Dermis microvascular lymphatic vessel endothelial cell (primary cell): ENCODE measurements around the gene CLSTN2. TPM values are rescaled to one million over a fixed set of nuclear protein-coding genes. Genes with fewer than 3 reads are reported as not detected.

Experiments used
- DNase-seq, 2 donors: peaks; one replicate each; pipeline versions ENCODE4 v3.0.0 to v3.0.0-alpha.2; 2010; ENCODE audit warnings: low read depth in 2 of 2
- total RNA-seq: library from RNA; depleted of rRNA; stranded (reverse); fragments of >200 nt; gene quantifications from 2 replicates; pipeline ENCODE4 v1.2.1, GENCODE V29; 2014

Gene CLSTN2
- total RNA-seq, 1 donor from 2014 or later: under 0.01 TPM

DNA sequence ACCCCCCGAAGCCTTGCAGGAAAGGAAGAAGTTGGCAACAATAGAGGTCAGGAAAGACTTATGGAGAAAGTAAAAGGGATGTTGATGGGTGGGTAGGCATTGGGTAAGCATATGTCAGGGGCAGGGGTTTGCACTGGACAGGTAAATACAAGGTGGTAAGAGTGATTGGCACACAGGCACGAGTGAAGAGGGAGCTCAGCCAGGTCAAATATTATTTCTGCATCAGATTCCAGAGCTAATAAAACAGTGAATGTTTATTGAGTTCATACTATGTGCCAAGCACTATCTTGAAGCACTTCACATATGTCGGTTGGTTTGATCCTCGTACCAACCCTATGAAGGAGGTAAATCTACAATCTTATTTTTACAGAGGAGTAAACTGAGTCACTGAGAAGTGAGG, 6.6 kb downstream of the CLSTN2 start:
- no peak for DNase-seq

DNA sequence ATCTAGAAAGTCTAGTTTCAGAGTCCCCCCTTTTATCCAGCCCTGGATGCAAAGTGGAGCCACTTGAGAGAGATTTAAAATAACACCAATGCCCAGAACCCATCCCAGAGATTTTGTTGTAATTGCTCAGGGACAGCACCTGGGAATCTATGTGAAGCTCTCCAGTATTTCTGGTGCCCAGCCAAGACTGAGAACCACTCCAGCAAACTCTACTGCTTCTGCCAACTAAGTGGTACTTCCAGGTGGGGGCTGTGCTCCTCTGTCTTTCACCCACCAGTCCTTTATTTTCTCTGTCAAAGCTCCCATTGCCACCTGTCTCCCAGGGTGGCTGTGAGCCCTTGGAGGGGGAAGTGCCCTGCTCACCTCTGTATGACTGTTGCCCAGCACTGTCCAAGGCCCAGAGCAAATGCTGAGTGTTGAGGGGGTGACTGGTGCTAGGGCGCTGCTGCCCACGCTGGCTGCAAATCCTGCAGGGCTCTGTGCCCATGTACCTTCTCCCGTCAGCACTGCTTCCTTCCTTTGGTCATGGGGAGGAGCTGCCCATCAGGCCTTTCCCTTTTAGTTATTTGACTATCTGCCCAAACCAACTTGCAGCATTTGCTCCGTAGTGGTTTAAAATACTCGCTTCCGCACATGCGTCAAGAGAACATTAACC, 9.4 kb downstream of the CLSTN2 start:
- DNase-seq: no peak

- DNase-seq: no peak
Measured at GRCh38 chr3:139945386-139945785, 10.4 kb downstream of the CLSTN2 start.

GRCh38 chr3:139945942-139946341, 11.0 kb downstream of the CLSTN2 start:
- no peak for DNase-seq

DNA sequence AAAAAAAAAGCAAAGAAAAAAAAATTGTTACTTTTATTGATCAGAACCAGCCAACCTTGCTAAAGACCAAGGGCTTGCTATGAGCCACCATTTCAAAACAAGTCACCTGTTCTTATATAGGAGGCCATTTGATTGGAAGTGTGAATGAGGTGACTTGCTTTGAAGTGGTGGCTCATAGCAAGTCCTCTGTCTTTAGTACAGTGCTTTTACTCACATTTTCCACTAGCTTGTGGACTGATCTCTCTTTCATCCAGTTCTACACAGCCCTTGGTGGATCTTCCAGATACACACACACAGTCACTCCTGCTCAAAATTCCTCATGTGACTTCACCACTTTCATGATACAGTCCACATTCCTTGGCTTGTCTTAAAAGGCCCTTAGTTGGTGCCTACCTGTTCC, 13.5 kb downstream of the CLSTN2 start:
- no peak for DNase-seq

GRCh38 chr3:139948898-139949297, 13.9 kb downstream of the CLSTN2 start:
- no peak for DNase-seq

DNA sequence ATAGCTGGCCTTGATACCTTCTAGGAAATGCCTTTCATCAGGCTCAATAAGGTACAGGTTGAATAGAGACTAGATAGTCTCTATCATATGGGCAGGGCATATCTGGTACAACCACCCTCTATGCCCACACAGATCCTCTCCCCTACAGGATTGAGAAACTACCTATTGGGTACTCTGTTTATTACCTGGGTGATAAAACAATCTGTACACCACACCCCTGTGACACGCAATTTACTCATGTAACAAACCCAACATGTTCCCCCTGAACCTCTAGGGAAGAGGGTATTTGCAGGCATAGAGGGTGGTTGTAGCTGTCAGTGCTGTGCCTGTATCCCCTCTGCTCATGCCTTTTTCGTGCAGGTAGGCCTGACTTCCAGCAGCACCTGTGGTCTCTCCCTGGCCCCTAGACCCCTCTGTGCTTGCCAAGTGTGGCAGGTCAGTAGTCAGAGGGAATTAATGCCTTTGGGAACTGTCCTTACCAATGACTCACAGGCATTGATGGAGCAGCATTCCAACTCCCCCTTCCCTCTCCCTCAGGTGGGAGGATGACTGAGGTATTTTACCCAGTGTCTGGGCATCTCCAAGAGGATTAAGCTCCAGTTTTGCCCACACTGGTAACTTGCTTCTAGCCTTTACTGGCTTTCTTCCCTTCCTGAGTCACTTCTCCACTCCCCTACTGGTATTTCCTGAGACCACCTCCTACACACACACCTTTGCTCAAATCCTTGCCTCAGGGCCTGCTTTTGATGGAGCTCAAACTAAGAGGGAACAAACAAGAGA, 18.3 kb downstream of the CLSTN2 start:
- DNase-seq: no peak

DNA sequence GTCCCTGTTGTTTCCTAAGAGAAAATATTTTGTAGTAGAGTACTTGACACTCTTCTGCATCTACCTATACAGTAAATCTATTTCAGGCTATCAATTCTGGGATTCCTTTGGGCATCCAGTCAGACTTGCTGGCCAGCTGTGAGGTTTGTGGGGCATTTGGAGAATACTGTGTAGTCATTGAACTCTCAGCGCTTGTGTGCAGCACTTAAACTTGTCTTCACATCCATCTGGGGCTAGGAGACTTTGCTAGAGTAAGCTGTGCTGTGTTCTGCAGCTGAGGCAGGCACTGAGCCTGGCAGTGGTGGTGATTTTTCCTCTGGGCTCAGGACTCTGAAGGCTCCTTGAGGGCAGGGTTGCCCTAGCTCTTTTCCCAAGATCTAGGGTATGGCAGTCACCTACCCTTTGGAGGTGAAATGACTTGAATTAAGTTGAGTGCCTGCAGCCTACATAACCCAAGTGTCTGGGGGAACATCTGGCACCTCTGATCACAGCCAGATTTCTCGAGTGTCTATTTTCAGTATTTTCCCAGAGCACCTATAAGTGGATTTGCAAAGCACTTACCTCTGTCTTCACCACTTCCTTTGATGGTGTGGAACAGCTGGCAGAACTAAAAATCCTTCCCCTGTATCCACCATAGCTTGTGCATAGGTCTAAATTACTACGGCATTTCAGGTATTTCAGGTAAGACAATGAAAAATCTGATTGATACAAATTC, 19.3 kb downstream of the CLSTN2 start:
- DNase-seq: no peak

DNA sequence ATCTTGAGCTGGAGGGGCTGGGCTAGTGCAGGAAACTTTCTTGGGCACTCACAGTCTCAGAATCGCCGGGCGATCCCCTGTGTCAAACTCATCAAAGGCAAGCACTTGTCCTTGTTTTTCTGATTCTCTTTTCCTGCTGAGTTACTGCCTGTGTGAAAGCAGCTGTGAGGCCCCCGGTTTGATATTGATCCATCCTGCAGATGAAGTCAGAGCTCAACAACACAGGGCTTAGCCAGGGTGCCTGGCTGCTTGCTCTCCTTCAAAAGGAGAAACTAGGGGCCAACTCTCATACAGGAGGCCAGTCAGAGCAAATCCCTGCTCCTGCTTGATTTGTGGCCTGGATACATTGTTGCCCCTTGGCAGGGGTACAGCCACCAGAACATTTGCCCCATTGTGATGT, 22.9 kb downstream of the CLSTN2 start:
- no peak for DNase-seq

GRCh38 chr3:139969386-139969785, 34.4 kb downstream of the CLSTN2 start:
- DNase-seq: no peak

DNA sequence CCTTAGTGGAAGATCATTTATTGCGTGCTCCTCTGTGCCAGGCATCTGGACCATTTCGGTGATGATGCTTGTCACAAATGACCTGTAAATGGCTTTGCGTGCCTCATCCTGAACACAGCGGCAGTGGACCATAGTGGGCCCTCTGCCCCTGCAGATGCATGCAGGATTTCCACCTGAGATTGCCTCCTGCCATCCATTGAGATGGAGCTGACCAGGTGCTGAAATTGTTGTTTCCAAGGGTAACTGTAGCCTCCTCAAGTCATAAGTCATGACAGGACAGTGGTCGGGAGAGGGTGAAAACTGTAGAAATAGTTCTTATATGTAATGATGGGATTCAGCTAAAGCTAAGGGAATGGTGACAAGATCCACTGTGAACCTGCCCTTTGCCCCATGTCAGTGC, 35.5 kb downstream of the CLSTN2 start:
- no peak for DNase-seq

- no peak for DNase-seq
Measured at GRCh38 chr3:139974809-139975425, 39.9 kb downstream of the CLSTN2 start.

DNA sequence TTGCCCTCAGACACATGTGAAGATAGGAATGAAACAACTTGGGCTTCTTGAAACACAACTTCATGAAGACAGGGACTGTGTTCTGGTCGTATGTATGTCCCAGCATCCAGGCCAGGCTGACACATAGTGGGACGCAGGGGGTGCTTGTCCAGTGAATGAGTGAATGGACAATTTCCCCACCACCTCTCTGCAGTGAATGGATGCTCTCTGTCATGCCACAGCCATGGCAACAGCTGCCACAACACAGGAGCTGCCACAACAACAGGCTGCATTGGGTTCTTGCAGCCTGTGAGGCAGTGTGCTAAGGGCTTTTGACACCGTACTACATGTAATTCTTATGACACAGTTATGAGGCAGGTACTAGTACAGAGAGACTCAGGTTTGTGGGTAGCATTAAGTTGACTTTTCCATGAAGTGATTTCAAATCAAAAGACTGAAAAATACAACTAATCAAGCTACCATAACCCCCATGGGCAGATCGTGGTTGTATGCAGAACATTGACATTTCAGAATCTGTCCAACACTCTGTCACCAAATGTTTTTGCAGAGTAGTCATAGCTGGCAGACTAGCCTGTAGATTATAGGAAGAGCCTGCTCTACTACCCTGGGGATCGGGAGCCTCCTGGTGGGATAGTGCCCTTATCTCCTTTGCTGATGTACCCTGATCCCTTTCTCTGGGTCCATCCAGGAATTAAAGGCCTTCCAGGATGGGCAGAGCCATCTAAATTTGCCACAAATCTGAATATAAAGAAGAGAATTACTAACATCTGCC, 40.8 kb downstream of the CLSTN2 start:
- DNase-seq: no peak

DNA sequence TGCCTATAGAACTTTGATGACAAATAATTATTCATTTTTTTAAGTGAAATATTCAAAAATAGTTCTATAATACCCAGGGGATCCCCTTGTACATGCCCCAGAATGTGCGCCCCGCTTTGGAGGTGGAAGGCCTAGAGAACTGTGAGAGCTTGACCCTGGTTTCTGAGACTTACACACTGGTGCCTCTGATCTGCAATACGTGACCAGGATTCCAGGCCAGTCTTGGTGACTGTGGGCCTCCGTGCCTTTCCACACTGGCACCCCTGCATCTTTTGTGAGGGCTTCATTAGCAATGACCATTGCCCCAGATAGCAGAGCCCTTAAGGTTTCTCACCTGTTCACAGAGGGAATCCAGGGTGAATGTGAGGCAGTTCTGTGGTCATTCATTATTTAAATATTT, 44.0 kb downstream of the CLSTN2 start:
- DNase-seq: no peak

DNA sequence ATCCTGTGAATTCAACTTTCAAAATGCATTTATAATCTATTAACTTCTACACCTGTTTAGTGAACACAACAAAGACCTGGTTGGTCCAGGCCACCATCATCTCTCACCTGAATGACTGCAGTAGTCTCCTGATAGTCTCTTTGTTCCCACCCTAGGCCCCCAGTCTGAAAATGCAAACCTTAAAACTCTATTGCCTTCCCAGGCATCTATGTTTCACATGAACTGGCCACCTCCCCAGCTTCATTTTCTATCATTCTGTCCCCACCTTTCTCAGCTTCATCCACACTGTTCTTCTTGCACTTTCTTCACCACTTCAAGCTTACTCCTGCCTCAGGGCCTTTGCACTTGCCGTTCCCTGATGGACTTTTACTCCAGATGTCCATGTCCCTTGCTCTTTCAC, 45.0 kb downstream of the CLSTN2 start:
- DNase-seq: no peak

GRCh38 chr3:139982404-139982803, 47.4 kb downstream of the CLSTN2 start:
- no peak for DNase-seq

DNA sequence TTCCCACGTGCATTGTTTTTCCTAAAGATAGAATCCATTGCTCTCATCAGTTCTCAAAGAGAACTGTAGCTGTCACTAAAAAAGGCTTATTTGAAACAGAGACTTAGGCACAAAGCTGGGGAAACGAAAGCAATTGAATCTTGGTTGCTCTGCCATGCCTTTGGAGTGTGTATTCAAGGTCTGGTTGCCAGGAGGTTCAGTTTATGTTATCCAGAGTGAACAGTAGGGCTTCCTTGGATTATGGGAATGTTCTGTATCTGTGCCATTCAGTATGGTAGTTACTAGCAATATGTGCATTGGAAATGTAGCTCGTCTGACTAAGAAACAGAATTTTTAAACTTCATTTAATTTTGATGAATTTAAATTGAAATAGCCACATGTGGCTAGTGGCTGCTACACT, 50.6 kb downstream of the CLSTN2 start:
- no peak for DNase-seq

GRCh38 chr3:139987908-139988307, 52.9 kb downstream of the CLSTN2 start:
- no peak for DNase-seq

GRCh38 chr3:139988472-139989156, 53.6 kb downstream of the CLSTN2 start:
- no peak for DNase-seq

GRCh38 chr3:139994891-139995290, 59.9 kb downstream of the CLSTN2 start:
- no peak for DNase-seq

DNA sequence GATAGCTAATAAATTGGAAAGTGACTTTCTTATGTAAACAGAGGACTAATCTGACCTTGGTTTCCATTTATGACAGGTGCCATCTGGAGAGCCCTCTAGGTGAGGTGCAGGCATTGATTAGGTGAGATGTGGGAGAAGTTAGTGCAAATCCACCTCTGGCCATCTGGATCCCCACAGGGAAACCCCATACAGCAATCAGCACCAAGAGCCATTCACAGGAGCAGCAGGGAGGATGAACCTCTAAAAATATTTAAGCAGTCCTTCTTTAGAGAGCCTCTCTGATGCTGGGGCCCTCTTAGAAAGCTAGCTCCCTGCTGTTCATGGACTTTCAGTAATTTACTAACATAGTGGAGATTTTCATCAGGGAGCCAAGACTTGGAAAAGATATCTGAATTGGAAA, 69.3 kb downstream of the CLSTN2 start:
- no peak for DNase-seq
